ENCODE results near the gene FECH. TPM values are rescaled to one million over a fixed set of nuclear protein-coding genes. Genes with fewer than 3 reads are reported as not detected.
"Not testable (repeated sequence)": the region's sequence is repeated elsewhere in the genome, so short reads cannot be mapped to it uniquely, and the experiment has no call there.

The FECH gene
- 29.8 TPM for total RNA-seq

GRCh38 chr18:57586251-57587049, at the start of gene FECH:
FECH (minus strand) TSS chr18:57586702; CDS start chr18:57586620, 82 bp downstream.
- no peak for FAIRE-seq
- DNase-seq (ENCODE audit: low spot score in 2 of 2), result peak; percentile 87 to 88

DNA sequence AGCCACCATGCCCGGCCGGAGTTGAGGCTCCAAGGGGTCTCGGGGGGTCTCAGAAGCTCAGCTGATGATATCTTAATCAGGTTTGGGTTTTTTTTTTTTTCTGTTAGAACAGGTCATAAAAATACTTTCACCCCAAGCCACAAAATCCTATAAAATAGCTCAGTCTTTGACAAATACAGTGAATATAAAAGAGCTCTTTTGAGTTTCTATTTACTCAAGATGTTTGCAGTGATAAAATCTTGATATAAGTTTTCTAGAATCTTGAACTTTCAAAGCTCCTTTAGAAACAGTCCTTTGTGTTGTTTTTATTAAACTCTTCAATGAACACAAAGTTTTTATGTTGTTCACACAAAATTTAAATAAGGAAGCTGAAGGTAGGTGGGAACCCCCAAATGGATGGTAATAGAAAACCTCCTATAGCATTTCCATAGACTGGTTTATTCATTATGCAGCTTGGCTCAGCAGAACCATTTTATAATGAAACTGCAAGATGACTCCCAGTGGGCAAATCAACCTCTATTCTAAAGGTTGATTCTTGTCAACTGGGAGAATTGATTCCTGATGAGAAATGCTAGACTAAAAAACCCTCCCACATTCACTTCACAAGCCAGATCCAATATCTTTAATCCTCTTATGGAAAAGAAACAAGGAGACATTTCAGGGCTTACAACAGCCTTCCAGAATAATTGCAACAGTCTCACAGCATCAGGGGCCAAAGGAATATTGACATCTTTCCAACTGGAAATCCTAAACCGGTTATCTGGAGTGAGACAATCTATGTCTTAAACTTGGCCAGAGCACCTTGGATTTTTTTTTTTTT, 48.7 kb upstream of the FECH start:
- DNase-seq (ENCODE audit: low spot score in 2 of 2) (no peak), FAIRE-seq (no peak)

- no peak for DNase-seq (ENCODE audit: low spot score in 2 of 2)
- no peak for FAIRE-seq
These were observed 45.2 kb upstream of the FECH start for GRCh38 chr18:57631697-57632096.

DNA sequence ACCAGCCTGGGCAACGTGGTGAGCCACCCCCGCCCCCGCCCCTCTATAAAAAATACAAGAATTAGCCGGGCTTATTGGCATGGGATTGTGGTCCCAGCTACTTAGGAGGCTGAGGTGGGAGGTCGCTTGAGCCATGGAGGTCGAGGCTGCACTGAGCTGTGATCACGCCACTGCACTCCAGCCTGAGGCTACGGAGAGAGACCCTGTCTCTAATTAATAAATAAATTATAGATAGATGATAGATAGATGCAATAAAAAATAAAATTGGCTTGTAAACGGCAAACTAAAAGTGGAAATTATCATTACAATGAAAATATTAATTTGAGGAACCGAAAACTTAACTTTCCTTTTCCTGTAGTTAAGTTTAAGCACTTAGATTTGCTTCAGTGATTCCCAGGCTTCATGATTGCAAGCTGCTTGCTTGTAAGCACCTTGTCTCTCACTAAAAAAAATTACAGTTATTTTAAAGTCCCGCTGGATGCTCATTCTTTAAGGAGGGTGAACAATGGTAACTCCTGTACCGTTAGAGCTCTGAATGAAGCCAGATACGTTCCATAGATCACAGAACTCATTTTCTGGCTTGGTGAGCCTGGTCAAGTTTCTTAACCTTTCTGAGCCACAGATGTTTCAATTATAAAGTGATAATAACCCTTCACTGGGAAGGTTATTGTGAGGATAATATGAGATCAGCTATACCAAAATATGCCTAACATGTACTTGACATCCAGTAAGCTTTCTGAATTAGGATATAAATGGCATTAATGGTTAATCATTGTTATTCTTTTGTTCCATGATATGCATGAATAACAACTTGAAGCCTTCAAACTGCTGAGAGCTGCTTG, 44.5 kb upstream of the FECH start:
- no peak for FAIRE-seq

DNA sequence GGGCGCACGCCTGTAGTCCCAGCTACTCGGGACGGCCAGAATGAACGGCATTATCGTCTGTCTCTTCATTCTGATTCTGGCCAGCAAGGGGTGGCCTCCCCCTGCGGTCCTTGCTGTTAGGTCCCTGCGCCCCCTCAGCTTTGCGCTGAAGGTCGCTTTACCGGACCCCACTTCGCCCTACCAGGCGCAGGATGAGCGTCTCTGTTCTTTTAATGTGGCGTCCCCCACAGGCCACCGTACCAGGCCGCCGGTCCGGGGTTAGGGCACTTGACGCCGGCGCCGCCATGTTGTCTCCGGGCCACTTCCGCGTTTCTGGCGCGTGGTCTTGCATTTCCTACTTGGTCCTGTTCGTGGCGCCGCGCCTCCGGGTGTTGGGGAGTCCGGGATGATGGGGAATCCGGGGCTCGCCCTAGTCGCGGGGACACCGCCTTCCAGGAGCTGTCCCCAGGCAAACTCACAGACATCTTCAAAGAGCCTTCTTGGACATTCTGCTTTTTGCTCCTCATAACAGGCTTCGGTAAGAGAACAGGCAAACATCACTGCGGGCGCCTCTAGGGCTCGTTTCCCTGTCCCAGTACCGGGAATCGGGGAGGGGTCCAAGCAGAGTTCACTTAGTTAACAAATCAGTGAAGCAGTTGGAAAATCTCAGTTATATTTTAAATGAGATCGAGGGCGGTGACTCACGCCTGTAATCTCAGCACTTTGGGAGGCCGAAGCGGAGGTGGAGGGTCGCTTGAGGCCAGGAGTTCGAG, 43.7 kb upstream of the FECH start:
- DNase-seq (ENCODE audit: low spot score in 2 of 2), result peak; percentile 94
- no peak for FAIRE-seq

More for the DNA sequence above, 44.5 kb upstream of the FECH start:
- DNase-seq (ENCODE audit: low spot score in 2 of 2), result no peak

GRCh38 chr18:57629422-57629821, 42.9 kb upstream of the FECH start:
- no peak for FAIRE-seq
- DNase-seq (ENCODE audit: low spot score in 2 of 2), result no peak

DNA sequence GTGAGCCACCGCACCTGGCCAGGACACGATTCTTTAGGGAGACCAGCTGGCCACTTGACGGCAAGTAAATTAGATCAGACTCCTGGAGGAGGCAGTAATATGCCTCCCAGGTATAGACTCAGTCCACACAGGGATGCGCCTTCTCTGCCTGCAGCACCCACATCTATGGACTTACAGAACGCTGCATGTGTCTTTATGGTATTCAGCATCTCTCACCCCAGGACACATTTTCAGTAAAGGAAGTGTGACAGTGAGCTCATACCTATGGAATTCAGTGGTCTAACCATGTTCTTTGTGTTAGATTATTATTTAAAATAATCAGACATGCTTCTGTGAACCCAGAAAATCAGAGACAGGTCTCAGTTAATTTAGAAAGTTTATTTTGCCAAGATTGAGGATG, 41.0 kb upstream of the FECH start:
- DNase-seq (ENCODE audit: low spot score in 2 of 2) (no peak), FAIRE-seq (no peak)

DNA sequence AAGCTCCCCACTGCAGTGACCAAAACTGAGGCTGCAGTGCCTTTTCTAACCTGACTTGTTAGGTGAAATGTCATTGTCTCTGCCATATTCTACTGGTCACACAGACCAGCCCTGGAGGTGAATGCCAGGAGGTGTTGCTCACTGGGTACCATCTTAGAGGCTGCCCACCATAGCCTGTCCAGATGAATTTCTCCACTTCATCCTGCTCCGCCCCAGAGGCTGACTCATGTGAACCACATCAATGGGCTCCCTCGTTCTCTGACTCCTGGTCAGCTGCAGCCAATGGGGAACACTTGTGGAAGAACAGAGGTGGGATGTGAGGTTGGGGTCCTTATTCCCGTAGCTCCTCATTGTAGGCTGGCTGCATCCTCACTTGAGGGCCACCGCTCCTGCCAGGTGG, 38.5 kb upstream of the FECH start:
- FAIRE-seq (no peak), DNase-seq (ENCODE audit: low spot score in 2 of 2) (no peak)

- no peak for DNase-seq (ENCODE audit: low spot score in 2 of 2)
These were observed 34.7 kb upstream of the FECH start for GRCh38 chr18:57621246-57621604.

GRCh38 chr18:57619876-57620275, 33.4 kb upstream of the FECH start:
- FAIRE-seq, result no peak
- no peak for DNase-seq (ENCODE audit: low spot score in 2 of 2)

More at GRCh38 chr18:57621246-57621604, 34.7 kb upstream of the FECH start:
- no peak for FAIRE-seq

DNA sequence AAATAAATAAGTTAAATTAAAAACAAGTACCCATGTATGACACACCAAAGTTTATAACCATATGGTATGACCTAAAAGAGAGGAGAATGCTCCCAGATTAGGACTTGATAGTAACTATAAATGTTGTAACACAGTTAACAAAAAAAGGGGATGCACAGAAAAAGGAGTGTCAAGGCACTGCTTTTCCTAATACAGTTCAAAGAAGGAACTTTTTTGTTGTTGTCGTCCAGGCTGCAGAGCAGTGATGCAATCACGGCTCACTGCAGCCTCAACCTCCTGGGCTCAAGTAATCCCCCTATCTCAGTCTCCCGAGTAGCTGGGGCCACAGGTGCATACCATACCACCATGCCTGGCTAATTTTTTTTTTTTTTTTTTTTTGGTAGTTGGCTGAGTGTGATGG, 32.4 kb upstream of the FECH start:
- DNase-seq (ENCODE audit: low spot score in 2 of 2) (no peak), FAIRE-seq (no peak)

GRCh38 chr18:57603871-57604270, 17.4 kb upstream of the FECH start:
- FAIRE-seq, result no peak
- DNase-seq (ENCODE audit: low spot score in 2 of 2), result no peak

GRCh38 chr18:57595347-57595746, 8.8 kb upstream of the FECH start:
- FAIRE-seq (no peak), DNase-seq (ENCODE audit: low spot score in 2 of 2) (no peak)

DNA sequence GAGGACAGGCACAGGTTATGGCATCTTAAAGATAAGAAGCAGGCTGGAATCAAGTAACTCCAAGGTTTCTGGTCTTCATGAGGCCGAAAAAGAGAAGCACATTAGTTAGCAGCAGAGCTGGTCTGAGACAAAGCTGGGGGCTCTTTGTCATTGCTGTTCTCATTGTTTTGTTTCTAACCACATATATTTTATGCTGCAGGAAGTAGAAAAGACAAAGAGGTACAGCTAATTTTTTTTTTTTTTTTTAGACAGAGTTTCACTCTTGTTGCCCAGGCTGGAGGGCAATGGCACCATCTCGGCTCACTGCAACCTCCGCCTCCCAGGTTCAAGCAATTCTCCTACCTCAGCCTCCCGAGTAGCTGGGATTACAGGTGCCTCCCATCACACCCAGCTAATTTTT, 6.2 kb upstream of the FECH start:
- DNase-seq (ENCODE audit: low spot score in 2 of 2); FAIRE-seq: not testable (repeated sequence)

DNA sequence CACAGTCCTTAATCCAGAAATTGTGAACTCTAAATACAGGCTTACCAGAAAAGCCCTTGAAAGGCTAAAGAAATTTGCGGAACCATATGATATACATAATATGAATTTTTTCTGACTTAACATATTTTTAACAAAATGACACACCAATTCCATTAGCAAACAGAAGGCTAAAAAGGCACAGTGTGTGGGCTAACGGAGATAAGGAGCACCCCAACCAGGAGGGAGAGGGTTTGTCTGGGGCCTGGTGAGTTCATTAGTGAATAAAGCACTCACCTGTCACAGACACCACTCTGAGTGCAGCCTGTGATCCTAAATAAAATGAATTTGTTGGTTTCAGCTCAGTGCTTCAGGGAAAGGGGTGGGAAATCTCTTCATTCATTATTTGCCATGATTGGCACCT, 2.7 kb upstream of the FECH start:
- FAIRE-seq, result no peak
- DNase-seq (ENCODE audit: low spot score in 2 of 2), result no peak

- FAIRE-seq, result no peak
- no peak for DNase-seq (ENCODE audit: low spot score in 2 of 2)
These were observed 678 bp upstream of the FECH start for GRCh38 chr18:57587098-57587661.

DNA sequence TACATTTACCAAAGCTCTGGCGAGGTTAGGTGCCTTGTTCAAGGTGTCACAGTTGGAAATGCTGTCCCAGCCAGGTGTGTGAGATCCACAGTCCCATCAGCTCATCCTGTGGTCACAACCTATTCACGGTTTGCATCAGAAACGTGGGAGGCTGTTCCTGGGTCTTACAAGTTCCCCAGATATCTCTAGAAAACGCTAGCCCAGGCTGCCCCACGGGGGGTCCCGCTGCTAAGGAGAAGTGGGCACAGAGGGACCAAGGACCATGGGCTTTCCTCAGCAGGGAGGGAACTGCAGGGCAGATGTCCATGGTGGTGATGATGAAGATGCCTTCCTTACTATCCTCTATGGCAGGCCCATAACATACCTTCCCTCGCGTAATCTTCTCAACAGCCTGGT, 649 bp downstream of the FECH start:
- no peak for FAIRE-seq

DNA sequence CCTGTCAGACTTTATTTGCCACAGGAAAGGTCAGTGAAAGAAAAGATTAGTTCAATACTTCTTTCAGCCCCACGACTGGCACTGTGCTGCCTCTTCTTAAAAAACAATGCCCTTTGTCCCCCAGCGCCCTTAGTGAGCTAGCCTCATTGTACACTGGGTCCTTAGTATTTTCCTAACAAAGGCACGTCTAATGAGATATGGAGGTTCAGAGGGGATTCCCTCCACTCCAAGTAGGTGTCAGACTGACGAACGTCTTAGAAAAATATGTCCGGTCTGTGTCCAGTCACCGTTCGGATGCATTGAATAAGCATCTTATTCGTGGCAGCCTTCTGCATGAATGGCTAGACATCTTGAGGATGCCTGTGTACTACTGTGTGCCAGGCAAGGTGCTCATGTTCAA, 1.1 kb downstream of the FECH start:
- DNase-seq (ENCODE audit: low spot score in 2 of 2) (peak; percentile 17 to 50), FAIRE-seq (no peak)

More for the DNA sequence above, 649 bp downstream of the FECH start:
- DNase-seq (ENCODE audit: low spot score in 2 of 2), result no peak

DNA sequence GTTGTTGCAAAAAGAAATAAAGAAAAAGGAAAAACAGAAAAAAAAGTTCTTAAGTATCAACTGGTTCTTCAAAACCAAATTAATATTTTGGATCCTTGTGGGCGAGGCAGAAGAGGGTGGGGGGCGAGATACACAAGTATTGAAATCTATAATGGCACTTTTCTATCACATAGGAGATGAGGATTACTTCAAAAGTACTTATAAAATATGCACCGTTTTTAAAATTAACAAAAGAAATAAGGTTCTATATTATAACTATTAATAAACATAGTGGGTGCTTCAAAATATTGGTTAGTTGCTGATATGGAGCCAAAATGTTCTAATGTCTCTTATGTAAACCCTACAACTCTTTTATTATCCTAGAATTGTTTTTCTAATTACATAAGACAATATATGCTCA, 2.1 kb downstream of the FECH start:
- FAIRE-seq (no peak), DNase-seq (ENCODE audit: low spot score in 2 of 2) (no peak)

All from frontal cortex (tissue), 4 donors.